ENCODE results near the gene TLR10.
"Not testable (repeated sequence)": the region's sequence is repeated elsewhere in the genome, so short reads cannot be mapped to it uniquely, and the experiment has no call there.

Gene TLR10

GRCh38 chr4:38768968-38769394 lies 13.8 kb downstream of the TLR10 start:
- no peak for DNase-seq

GRCh38 chr4:38766940-38767339 lies 15.8 kb downstream of the TLR10 start:
- DNase-seq, result not testable (repeated sequence)

- DNase-seq, result peak in 2 of 56 donors; percentile 28 to 32
Observed at GRCh38 chr4:38765382-38765781, 17.4 kb downstream of the TLR10 start.

- no peak for DNase-seq
Observed at GRCh38 chr4:38764277-38764676, 18.5 kb downstream of the TLR10 start.

GRCh38 chr4:38762560-38762959 lies 20.2 kb downstream of the TLR10 start:
- DNase-seq, result no peak

- DNase-seq, result no peak
Observed at GRCh38 chr4:38759790-38760122, 23.0 kb downstream of the TLR10 start.

- peak in 55 of 56 donors; percentile 30 to 95 (median 83) for DNase-seq
Observed at GRCh38 chr4:38759113-38759789, 23.5 kb downstream of the TLR10 start.

GRCh38 chr4:38757945-38758600 lies 24.7 kb downstream of the TLR10 start:
- no peak for DNase-seq

- DNase-seq, result peak in 26 of 56 donors; percentile 1 to 57 (median 18)
Observed at GRCh38 chr4:38752941-38753806, 29.6 kb downstream of the TLR10 start.

GRCh38 chr4:38752372-38752940 lies 30.3 kb downstream of the TLR10 start:
- DNase-seq, result no peak

- DNase-seq, result no peak
Observed at GRCh38 chr4:38751341-38752010, 31.3 kb downstream of the TLR10 start.

GRCh38 chr4:38749336-38749735 lies 33.5 kb downstream of the TLR10 start:
- no peak for DNase-seq

- no peak for DNase-seq
Observed at GRCh38 chr4:38747629-38748028, 35.2 kb downstream of the TLR10 start.

GRCh38 chr4:38745881-38746280 lies 36.9 kb downstream of the TLR10 start:
- no peak for DNase-seq

- DNase-seq, result no peak
Observed at GRCh38 chr4:38743866-38744265, 38.9 kb downstream of the TLR10 start.

GRCh38 chr4:38740303-38740702 lies 42.5 kb downstream of the TLR10 start:
- DNase-seq, result no peak

- no peak for DNase-seq
Observed at GRCh38 chr4:38738940-38739803, 43.6 kb downstream of the TLR10 start.

- DNase-seq, result no peak
Observed at GRCh38 chr4:38735870-38736269, 46.9 kb downstream of the TLR10 start.

- no peak for DNase-seq
Observed at GRCh38 chr4:38734911-38735310, 47.9 kb downstream of the TLR10 start.

- DNase-seq, result no peak
Observed at GRCh38 chr4:38734446-38734845, 48.3 kb downstream of the TLR10 start.
